ENCODE results near the gene ZNF714. TPM values are rescaled to one million over a fixed set of nuclear protein-coding genes. Genes with fewer than 3 reads are reported as not detected.

The ZNF714 gene
- total and polyA plus RNA-seq, 5 donors, result 0.79 to 3.6 (median 2.6) TPM

- 79% methylated on average over 2 of the region's 2 CpGs for WGBS
- no peak overlapping the region for H3K27ac ChIP-seq (ENCODE audit: low read length)
- no peaks in the 10 kb centered on the region for H3K27me3 ChIP-seq (ENCODE audit: control insufficient read depth, insufficient read depth)
- ATAC-seq, result no peak
- DNase-seq, result no peak
- H3K4me1 ChIP-seq (ENCODE audit: control insufficient read depth, insufficient read depth, low read length), result no peaks in the 10 kb centered on the region
- H3K9me3 ChIP-seq (ENCODE audit: control insufficient read depth, low read length), result no peaks in the 10 kb centered on the region
- H3K4me3 ChIP-seq (ENCODE audit: low read length), result no peak overlapping the region
- intact Hi-C loops (cut with DNase I), result no loop called here
These were observed 19.7 kb downstream of the ZNF714 start for GRCh38 chr19:21101521-21102242.

- Histone ChIP-seq H3K4me1 (ENCODE audit: control insufficient read depth, insufficient read depth, low read length) (no peaks in the 10 kb centered on the region), H3K27ac (ENCODE audit: low read length) (no peak overlapping the region), H3K27me3 (ENCODE audit: control insufficient read depth, insufficient read depth) (no peaks in the 10 kb centered on the region), H3K9me3 (ENCODE audit: control insufficient read depth, low read length) (no peaks in the 10 kb centered on the region), H3K4me3 (ENCODE audit: low read length) (no peak overlapping the region)
- intact Hi-C loops (cut with DNase I), result no loop called here
- ATAC-seq (no peak), DNase-seq (no peak)
These were observed 27.1 kb downstream of the ZNF714 start for GRCh38 chr19:21109116-21109515.

GRCh38 chr19:21110183-21110582 is 28.2 kb downstream of the ZNF714 start:
- no peaks in the 10 kb centered on the region for H3K9me3 ChIP-seq (ENCODE audit: control insufficient read depth, low read length)
- no peaks in the 10 kb centered on the region for H3K4me1 ChIP-seq (ENCODE audit: control insufficient read depth, insufficient read depth, low read length)
- intact Hi-C loops (cut with DNase I), result no loop called here
- no peaks in the 10 kb centered on the region for H3K27me3 ChIP-seq (ENCODE audit: control insufficient read depth, insufficient read depth)
- no peak for DNase-seq
- no peak overlapping the region for H3K4me3 ChIP-seq (ENCODE audit: low read length)
- H3K27ac ChIP-seq (ENCODE audit: low read length), result no peak overlapping the region
- ATAC-seq, result no peak
- 94% methylated on average over 1 of the region's 1 CpG for WGBS

- Histone ChIP-seq H3K4me3 (ENCODE audit: low read length) (no peak overlapping the region), H3K27ac (ENCODE audit: low read length) (no peak overlapping the region), H3K4me1 (ENCODE audit: control insufficient read depth, insufficient read depth, low read length) (no peaks in the 10 kb centered on the region), H3K27me3 (ENCODE audit: control insufficient read depth, insufficient read depth) (no peaks in the 10 kb centered on the region), H3K9me3 (ENCODE audit: control insufficient read depth, low read length) (no peaks in the 10 kb centered on the region)
- intact Hi-C loops (cut with DNase I), result no loop called here
- no peak for DNase-seq
- ATAC-seq, result no peak
These were observed 33.4 kb downstream of the ZNF714 start for GRCh38 chr19:21115430-21115829.

GRCh38 chr19:21117041-21117907 is 35.3 kb downstream of the ZNF714 start:
- ATAC-seq, result no peak
- intact Hi-C loops (cut with DNase I), result no loop called here
- no peak overlapping the region for H3K4me3 ChIP-seq (ENCODE audit: low read length)
- H3K27ac ChIP-seq (ENCODE audit: low read length), result no peak overlapping the region
- DNase-seq, result no peak
- no peaks in the 10 kb centered on the region for H3K4me1 ChIP-seq (ENCODE audit: control insufficient read depth, insufficient read depth, low read length)
- H3K27me3 ChIP-seq (ENCODE audit: control insufficient read depth, insufficient read depth), result no peaks in the 10 kb centered on the region
- no peaks in the 10 kb centered on the region for H3K9me3 ChIP-seq (ENCODE audit: control insufficient read depth, low read length)
- 97% methylated on average over 2 of the region's 2 CpGs for WGBS

- Histone ChIP-seq H3K27ac (ENCODE audit: low read length) (no peak overlapping the region), H3K27me3 (ENCODE audit: control insufficient read depth, insufficient read depth) (no peaks in the 10 kb centered on the region), H3K9me3 (ENCODE audit: control insufficient read depth, low read length) (no peaks in the 10 kb centered on the region), H3K4me1 (ENCODE audit: control insufficient read depth, insufficient read depth, low read length) (no peaks in the 10 kb centered on the region), H3K4me3 (ENCODE audit: low read length) (no peak overlapping the region)
- intact Hi-C loops (cut with DNase I), result no loop called here
- no peak for DNase-seq
- ATAC-seq, result no peak
These were observed 44.1 kb downstream of the ZNF714 start for GRCh38 chr19:21126078-21126477.

- no peaks in the 10 kb centered on the region for H3K4me1 ChIP-seq (ENCODE audit: control insufficient read depth, insufficient read depth, low read length)
- WGBS, result 23% methylated on average over 2 of the region's 2 CpGs
- H3K9me3 ChIP-seq (ENCODE audit: control insufficient read depth, low read length), result no peaks in the 10 kb centered on the region
- no peaks in the 10 kb centered on the region for H3K27me3 ChIP-seq (ENCODE audit: control insufficient read depth, insufficient read depth)
- DNase-seq, result no peak
- H3K27ac ChIP-seq (ENCODE audit: low read length), result no peak overlapping the region
- intact Hi-C loops (cut with DNase I), result no loop called here
- ATAC-seq, result no peak
- no peak overlapping the region for H3K4me3 ChIP-seq (ENCODE audit: low read length)
These were observed 45.0 kb downstream of the ZNF714 start for GRCh38 chr19:21127001-21127400.

- H3K9me3 ChIP-seq (ENCODE audit: control insufficient read depth, low read length), result no peaks in the 10 kb centered on the region
- DNase-seq, result no peak
- no peak overlapping the region for H3K4me3 ChIP-seq (ENCODE audit: low read length)
- no peaks in the 10 kb centered on the region for H3K4me1 ChIP-seq (ENCODE audit: control insufficient read depth, insufficient read depth, low read length)
- ATAC-seq, result no peak
- intact Hi-C loops (cut with DNase I), result no loop called here
- H3K27me3 ChIP-seq (ENCODE audit: control insufficient read depth, insufficient read depth), result no peaks in the 10 kb centered on the region
- no peak overlapping the region for H3K27ac ChIP-seq (ENCODE audit: low read length)
- 35% methylated on average over 4 of the region's 4 CpGs for WGBS
These were observed 45.9 kb downstream of the ZNF714 start for GRCh38 chr19:21127898-21128297.

GRCh38 chr19:21128901-21129698 is 47.1 kb downstream of the ZNF714 start:
- intact Hi-C loops (cut with DNase I), result no loop called here
- Histone ChIP-seq H3K27ac (ENCODE audit: low read length) (no peak overlapping the region), H3K4me1 (ENCODE audit: control insufficient read depth, insufficient read depth, low read length) (no peaks in the 10 kb centered on the region), H3K27me3 (ENCODE audit: control insufficient read depth, insufficient read depth) (no peaks in the 10 kb centered on the region), H3K4me3 (ENCODE audit: low read length) (no peak overlapping the region), H3K9me3 (ENCODE audit: control insufficient read depth, low read length) (no peaks in the 10 kb centered on the region)
- ATAC-seq (no peak), DNase-seq (no peak)
- WGBS, result 72% methylated on average over 6 of the region's 6 CpGs

GRCh38 chr19:21130097-21130775 is 48.2 kb downstream of the ZNF714 start:
- no peaks in the 10 kb centered on the region for H3K4me1 ChIP-seq (ENCODE audit: control insufficient read depth, insufficient read depth, low read length)
- no peaks in the 10 kb centered on the region for H3K27me3 ChIP-seq (ENCODE audit: control insufficient read depth, insufficient read depth)
- intact Hi-C loops (cut with DNase I), result no loop called here
- no peaks in the 10 kb centered on the region for H3K9me3 ChIP-seq (ENCODE audit: control insufficient read depth, low read length)
- WGBS, result 64% methylated on average over 3 of the region's 3 CpGs
- no peak overlapping the region for H3K4me3 ChIP-seq (ENCODE audit: low read length)
- no peak for DNase-seq
- ATAC-seq, result no peak
- H3K27ac ChIP-seq (ENCODE audit: low read length), result no peak overlapping the region
